ENCODE results near the gene CCL11.

CCL11 gene

DNA sequence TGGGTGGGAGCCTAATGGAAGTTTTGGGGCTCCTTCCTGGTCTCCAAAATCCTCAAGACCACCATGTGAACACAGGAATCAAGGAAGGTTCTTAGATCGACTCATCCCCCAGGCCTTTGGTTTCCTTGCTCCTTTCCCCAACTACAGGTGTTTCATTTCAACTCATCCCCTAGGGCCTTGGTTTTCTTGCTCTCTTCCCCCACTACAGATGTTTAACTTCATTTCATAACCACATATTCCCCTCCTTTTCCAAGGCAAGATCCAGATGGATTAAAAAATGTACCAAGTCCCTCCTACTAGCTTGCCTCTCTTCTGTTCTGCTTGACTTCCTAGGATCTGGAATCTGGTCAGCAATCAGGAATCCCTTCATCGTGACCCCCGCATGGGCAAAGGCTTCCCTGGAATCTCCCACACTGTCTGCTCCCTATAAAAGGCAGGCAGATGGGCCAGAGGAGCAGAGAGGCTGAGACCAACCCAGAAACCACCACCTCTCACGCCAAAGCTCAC lies at the start of gene CCL11:
Gene CCL11 (plus strand): TSS at position 457 of the 507 bp plus-strand sequence. CDS start 67 bp downstream, outside the sequence.
- H3K27ac ChIP-seq (ENCODE audit: low read depth, low read length), result no peak within 1 kb of the TSS
- H3K4me1 ChIP-seq (ENCODE audit: control insufficient read depth, insufficient read depth, low read length), result no peaks in the 10 kb centered on the region
- H3K27me3 ChIP-seq (ENCODE audit: control insufficient read depth, insufficient read depth, low read length), result no peaks in the 10 kb centered on the region
- no peak within 1 kb of the TSS for H3K4me3 ChIP-seq (ENCODE audit: low read depth, low read length)
- no peaks in the 10 kb centered on the region for H3K36me3 ChIP-seq (ENCODE audit: control insufficient read depth, insufficient read depth, low read length)
- no peak within 1 kb of the TSS for H3K9ac ChIP-seq (ENCODE audit: low read length)
- 0 out of 2 replicates have a peak, but pooled peaks cover 2% of the 10 kb centered on the region for H3K9me3 ChIP-seq (ENCODE audit: control insufficient read depth, insufficient read depth, low read depth, low read length)

DNA sequence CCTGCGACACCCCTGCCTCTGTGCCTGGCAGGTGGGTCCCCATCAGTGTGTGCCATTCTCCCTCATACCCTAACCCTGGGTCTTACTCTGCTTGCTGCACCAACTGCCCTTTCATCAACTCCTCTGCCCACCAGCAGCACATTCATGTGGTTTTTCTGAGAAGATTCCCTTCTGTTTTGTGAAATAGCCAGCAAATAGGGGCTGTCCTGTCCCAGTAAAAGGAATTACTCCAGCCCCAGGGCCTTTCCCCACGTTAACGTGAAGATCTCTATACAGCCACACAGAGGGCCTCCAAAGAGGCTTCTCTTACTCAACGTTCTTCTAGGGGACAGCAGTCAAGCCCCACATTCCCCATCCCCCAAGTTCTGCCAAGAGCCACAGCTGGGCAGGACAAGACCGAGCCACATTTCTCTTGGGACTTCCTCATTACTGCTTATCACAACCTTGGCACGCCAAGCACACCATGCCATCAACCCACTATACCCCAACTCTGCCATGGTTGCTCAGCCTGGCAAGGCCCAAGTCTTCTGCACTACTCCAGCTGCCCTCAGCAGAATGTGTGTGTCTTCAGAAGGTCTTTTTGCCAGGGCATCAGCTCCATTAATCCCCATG lies 49.2 kb upstream of the CCL11 start:
- Histone ChIP-seq H3K4me3 (ENCODE audit: low read depth, low read length) (no peak overlapping the region), H3K9ac (ENCODE audit: low read length) (no peak overlapping the region), H3K9me3 (ENCODE audit: control insufficient read depth, insufficient read depth, low read depth, low read length) (peaks cover 3% of the 10 kb centered on the region; the same call in 1 of the 2 replicates), H3K4me1 (ENCODE audit: control insufficient read depth, insufficient read depth, low read length) (peaks cover 25% of the 10 kb centered on the region), H3K27me3 (ENCODE audit: control insufficient read depth, insufficient read depth, low read length) (no peaks in the 10 kb centered on the region), H3K27ac (ENCODE audit: low read depth, low read length) (no peak overlapping the region; the same call in 1 of the 2 replicates), H3K36me3 (ENCODE audit: control insufficient read depth, insufficient read depth, low read length) (no peaks in the 10 kb centered on the region)

GRCh38 chr17:34237458-34237857 lies 48.1 kb upstream of the CCL11 start:
- Histone ChIP-seq H3K4me3 (ENCODE audit: low read depth, low read length) (no peak overlapping the region), H3K27me3 (ENCODE audit: control insufficient read depth, insufficient read depth, low read length) (no peaks in the 10 kb centered on the region), H3K9ac (ENCODE audit: low read length) (no peak overlapping the region), H3K9me3 (ENCODE audit: control insufficient read depth, insufficient read depth, low read depth, low read length) (no peaks in the 10 kb centered on the region), H3K36me3 (ENCODE audit: control insufficient read depth, insufficient read depth, low read length) (no peaks in the 10 kb centered on the region), H3K27ac (ENCODE audit: low read depth, low read length) (no peak overlapping the region), H3K4me1 (ENCODE audit: control insufficient read depth, insufficient read depth, low read length) (peaks cover 26% of the 10 kb centered on the region)

DNA sequence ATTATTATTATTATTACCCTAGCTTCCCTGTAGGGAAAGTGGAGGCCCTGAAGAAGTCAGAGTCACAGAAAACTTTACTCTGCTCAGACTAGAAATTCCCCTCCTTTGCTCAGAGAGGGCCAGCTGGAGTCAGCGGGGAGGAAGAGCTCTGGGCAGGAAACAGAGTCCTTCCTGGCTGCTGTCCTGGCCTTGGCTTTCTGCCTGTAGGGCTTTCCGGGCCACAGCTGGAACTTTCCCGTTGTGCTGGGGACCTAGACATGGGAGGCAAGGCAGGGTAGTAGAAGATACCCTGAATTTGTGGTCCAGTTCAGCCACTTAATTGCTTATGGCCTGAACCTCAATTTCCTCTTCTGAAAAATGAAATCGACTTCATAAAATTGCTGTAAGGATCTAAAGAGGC lies 44.5 kb upstream of the CCL11 start:
- peaks cover 7% of the 10 kb centered on the region for H3K4me1 ChIP-seq (ENCODE audit: control insufficient read depth, insufficient read depth, low read length)
- H3K36me3 ChIP-seq (ENCODE audit: control insufficient read depth, insufficient read depth, low read length), result no peaks in the 10 kb centered on the region
- 0 out of 2 replicates have a peak, but pooled peaks cover 3% of the 10 kb centered on the region for H3K27me3 ChIP-seq (ENCODE audit: control insufficient read depth, insufficient read depth, low read length)
- no peaks in the 10 kb centered on the region for H3K9me3 ChIP-seq (ENCODE audit: control insufficient read depth, insufficient read depth, low read depth, low read length)
- H3K9ac ChIP-seq (ENCODE audit: low read length), result no peak overlapping the region
- no peak overlapping the region for H3K27ac ChIP-seq (ENCODE audit: low read depth, low read length)
- H3K4me3 ChIP-seq (ENCODE audit: low read depth, low read length), result no peak overlapping the region

DNA sequence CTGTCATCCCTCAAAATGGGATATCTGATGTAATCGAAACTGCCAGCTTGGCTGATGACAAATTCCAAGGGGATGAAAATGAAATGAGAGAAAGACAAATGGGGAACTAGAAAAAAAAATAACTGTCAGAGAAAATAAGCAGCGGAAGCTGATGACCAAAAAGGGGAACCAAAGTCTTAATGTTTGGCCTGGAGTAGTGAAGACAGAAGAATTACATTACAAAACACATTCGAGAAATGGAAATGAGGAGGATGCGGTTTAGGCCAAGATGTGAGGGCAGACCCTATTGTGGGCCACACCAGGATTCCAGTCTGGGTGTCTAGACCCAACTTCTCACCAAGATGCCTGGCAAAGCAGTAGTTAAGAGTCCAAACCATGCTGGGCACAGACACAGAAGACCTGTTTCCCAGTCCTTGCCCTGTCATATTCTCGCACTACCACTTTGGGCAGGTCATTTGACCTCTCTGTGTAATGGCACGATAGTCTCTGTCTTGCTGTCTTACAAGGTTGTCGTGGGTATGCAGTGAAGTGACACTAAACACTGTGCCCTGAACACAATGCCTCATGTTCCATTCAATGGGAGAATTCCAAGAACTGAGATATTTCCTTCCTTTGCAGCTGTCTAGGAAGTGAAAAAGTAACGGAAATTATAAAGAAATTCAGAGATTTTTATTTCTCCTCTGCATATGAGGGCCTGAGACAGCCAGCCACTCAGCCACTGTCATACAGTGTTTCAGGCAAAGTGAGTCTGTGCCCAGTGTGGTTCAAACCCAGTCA lies 42.8 kb upstream of the CCL11 start:
- Histone ChIP-seq H3K27ac (ENCODE audit: low read depth, low read length) (no peak overlapping the region), H3K27me3 (ENCODE audit: control insufficient read depth, insufficient read depth, low read length) (0 out of 2 replicates have a peak, but pooled peaks cover 5% of the 10 kb centered on the region), H3K4me1 (ENCODE audit: control insufficient read depth, insufficient read depth, low read length) (peaks cover 6% of the 10 kb centered on the region), H3K9ac (ENCODE audit: low read length) (no peak overlapping the region), H3K4me3 (ENCODE audit: low read depth, low read length) (no peak overlapping the region), H3K36me3 (ENCODE audit: control insufficient read depth, insufficient read depth, low read length) (no peaks in the 10 kb centered on the region), H3K9me3 (ENCODE audit: control insufficient read depth, insufficient read depth, low read depth, low read length) (no peaks in the 10 kb centered on the region)

- H3K4me3 ChIP-seq (ENCODE audit: low read depth, low read length), result no peak overlapping the region
- no peak overlapping the region for H3K9ac ChIP-seq (ENCODE audit: low read length)
- 0 out of 2 replicates have a peak, but pooled peaks cover 5% of the 10 kb centered on the region for H3K27me3 ChIP-seq (ENCODE audit: control insufficient read depth, insufficient read depth, low read length)
- H3K27ac ChIP-seq (ENCODE audit: low read depth, low read length), result no peak overlapping the region
- peaks cover 6% of the 10 kb centered on the region for H3K4me1 ChIP-seq (ENCODE audit: control insufficient read depth, insufficient read depth, low read length)
- H3K9me3 ChIP-seq (ENCODE audit: control insufficient read depth, insufficient read depth, low read depth, low read length), result no peaks in the 10 kb centered on the region
- no peaks in the 10 kb centered on the region for H3K36me3 ChIP-seq (ENCODE audit: control insufficient read depth, insufficient read depth, low read length)
Measured at GRCh38 chr17:34243364-34244320, 41.9 kb upstream of the CCL11 start.

DNA sequence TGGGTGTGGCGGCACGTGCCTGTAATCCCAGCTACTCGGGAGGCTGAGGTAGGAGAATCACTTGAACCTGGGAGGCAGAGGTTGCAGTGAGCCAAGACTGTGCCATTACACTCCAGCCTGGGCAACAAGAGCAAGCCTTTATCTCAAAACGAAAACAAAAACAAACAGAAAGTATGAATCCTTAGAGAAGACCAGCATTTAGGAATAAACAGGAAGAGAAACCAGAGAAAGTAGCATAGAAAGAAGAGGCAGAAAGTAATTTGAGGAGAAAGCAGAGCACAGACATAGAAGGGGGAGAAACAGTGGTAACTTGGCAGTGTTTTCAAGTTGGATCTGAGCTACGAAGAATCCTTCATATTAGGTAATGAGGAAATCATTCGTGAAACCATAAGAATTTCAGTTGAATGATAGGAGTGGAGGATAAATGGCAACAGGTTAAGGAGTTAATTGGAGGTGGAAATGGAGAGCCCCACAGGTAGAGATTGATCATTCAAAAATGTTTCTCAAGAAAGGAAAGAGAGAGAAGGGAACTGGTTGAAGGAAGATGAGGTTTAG lies 40.1 kb upstream of the CCL11 start:
- Histone ChIP-seq H3K9me3 (ENCODE audit: control insufficient read depth, insufficient read depth, low read depth, low read length) (no peaks in the 10 kb centered on the region), H3K36me3 (ENCODE audit: control insufficient read depth, insufficient read depth, low read length) (no peaks in the 10 kb centered on the region), H3K4me1 (ENCODE audit: control insufficient read depth, insufficient read depth, low read length) (peaks cover 8% of the 10 kb centered on the region), H3K27ac (ENCODE audit: low read depth, low read length) (no peak overlapping the region), H3K27me3 (ENCODE audit: control insufficient read depth, insufficient read depth, low read length) (0 out of 2 replicates have a peak, but pooled peaks cover 5% of the 10 kb centered on the region), H3K4me3 (ENCODE audit: low read depth, low read length) (no peak overlapping the region), H3K9ac (ENCODE audit: low read length) (no peak overlapping the region)

DNA sequence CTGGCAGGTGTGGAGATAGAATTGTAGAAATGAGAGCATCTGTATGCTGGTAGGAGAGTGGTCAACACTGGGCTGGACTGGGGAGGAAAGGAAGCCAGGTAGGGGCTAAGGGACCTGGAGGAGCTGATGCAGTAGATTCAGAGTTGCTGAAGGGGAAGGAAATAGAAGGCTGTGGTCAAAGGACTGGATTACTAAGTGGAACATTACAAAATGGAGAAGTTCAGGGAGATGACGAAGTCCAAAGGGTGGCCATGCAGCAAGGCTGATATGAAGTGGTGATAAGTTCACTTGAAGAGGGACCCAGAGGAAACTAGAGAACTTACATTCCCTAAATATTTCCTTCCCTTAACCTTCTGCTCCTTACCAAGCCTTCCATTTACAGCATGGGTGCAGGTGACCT lies 39.1 kb upstream of the CCL11 start:
- Histone ChIP-seq H3K9ac (ENCODE audit: low read length) (no peak overlapping the region), H3K27ac (ENCODE audit: low read depth, low read length) (no peak overlapping the region), H3K36me3 (ENCODE audit: control insufficient read depth, insufficient read depth, low read length) (no peaks in the 10 kb centered on the region), H3K27me3 (ENCODE audit: control insufficient read depth, insufficient read depth, low read length) (0 out of 2 replicates have a peak, but pooled peaks cover 5% of the 10 kb centered on the region), H3K4me1 (ENCODE audit: control insufficient read depth, insufficient read depth, low read length) (peaks cover 18% of the 10 kb centered on the region), H3K4me3 (ENCODE audit: low read depth, low read length) (no peak overlapping the region), H3K9me3 (ENCODE audit: control insufficient read depth, insufficient read depth, low read depth, low read length) (no peaks in the 10 kb centered on the region)

GRCh38 chr17:34246881-34247280 lies 38.7 kb upstream of the CCL11 start:
- Histone ChIP-seq H3K27ac (ENCODE audit: low read depth, low read length) (no peak overlapping the region), H3K27me3 (ENCODE audit: control insufficient read depth, insufficient read depth, low read length) (0 out of 2 replicates have a peak, but pooled peaks cover 5% of the 10 kb centered on the region)

DNA sequence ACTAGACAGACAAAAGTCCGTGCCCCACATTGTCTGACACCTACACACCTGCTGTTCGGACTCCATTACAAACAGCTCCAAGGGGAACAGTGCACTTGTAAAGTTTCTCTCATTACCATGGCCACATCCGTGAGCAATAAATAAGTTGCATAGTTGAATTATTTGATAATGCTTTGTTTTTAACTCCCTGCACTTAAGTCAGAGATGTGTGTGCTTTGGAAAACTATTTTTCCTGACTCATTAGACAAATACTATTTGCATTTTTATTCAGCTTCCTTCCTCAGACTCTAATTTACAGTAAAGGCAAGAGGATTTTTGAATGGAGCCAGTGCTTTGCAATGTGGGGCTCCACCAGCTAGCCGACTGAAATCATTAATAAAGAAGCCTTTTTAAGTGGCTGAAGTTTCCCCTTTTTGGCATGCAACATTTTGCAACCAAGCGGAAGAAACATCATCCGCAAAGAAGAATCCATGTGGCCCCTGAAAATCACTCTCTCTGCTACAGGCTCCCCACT lies 37.0 kb upstream of the CCL11 start:
- Histone ChIP-seq H3K4me1 (ENCODE audit: control insufficient read depth, insufficient read depth, low read length) (peaks cover 31% of the 10 kb centered on the region), H3K27ac (ENCODE audit: low read depth, low read length) (no peak overlapping the region)

More at GRCh38 chr17:34246881-34247280, 38.7 kb upstream of the CCL11 start:
- Histone ChIP-seq H3K36me3 (ENCODE audit: control insufficient read depth, insufficient read depth, low read length) (no peaks in the 10 kb centered on the region), H3K4me1 (ENCODE audit: control insufficient read depth, insufficient read depth, low read length) (peaks cover 23% of the 10 kb centered on the region), H3K4me3 (ENCODE audit: low read depth, low read length) (no peak overlapping the region), H3K9me3 (ENCODE audit: control insufficient read depth, insufficient read depth, low read depth, low read length) (no peaks in the 10 kb centered on the region), H3K9ac (ENCODE audit: low read length) (no peak overlapping the region)

More for the DNA sequence above, 37.0 kb upstream of the CCL11 start:
- no peaks in the 10 kb centered on the region for H3K36me3 ChIP-seq (ENCODE audit: control insufficient read depth, insufficient read depth, low read length)
- H3K27me3 ChIP-seq (ENCODE audit: control insufficient read depth, insufficient read depth, low read length), result 0 out of 2 replicates have a peak, but pooled peaks cover 5% of the 10 kb centered on the region
- no peaks in the 10 kb centered on the region for H3K9me3 ChIP-seq (ENCODE audit: control insufficient read depth, insufficient read depth, low read depth, low read length)
- H3K4me3 ChIP-seq (ENCODE audit: low read depth, low read length), result no peak overlapping the region
- H3K9ac ChIP-seq (ENCODE audit: low read length), result no peak overlapping the region
